ENCODE measurements around the gene ADAMTSL2.

DNA sequence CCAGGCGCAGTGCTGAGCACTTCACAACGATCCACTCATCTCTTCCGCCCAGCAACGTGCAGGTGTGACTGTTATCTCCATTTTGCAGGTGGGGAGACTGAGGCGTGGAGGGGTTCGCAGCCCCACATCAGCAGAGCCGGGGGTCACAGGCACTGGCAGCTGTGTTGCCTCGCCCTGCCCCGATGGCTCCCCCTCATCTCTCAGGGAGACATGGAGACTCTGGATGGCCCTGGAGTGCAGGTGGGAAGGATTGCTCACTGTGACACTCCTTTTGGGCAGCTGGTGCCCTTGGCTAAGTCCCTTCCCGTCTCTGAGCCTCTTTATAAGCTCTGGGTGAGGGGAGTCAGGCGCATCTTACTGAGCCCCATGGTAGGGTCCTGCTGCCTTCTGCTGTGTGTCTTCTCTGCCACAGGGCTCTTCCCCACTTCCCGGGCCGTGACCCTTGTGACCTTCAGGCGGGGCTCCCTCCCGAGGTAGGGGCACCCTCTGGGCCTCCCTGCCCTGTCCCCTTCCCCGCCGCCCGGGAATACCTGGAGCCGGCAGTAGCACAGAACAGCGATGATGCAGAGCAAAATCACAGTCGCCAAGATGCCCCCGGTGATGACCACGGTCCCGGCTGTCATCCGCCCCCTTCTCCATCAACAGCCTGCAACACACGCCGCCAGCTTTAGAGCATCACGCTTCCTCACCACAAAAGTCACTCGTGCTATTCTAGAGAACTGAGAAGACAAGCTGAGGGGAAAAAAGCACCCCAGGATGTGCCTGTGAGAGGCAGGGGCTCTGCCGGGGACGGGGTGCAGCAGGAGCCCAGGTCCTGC is 45.3 kb downstream of the ADAMTSL2 start:
- TF ChIP-seq SIN3A (IDR thresholded peaks at IDR 0.05; ENCODE audit: borderline replicate concordance, insufficient read depth, low read length), result no peak
- TF ChIP-seq, protein P1, sequence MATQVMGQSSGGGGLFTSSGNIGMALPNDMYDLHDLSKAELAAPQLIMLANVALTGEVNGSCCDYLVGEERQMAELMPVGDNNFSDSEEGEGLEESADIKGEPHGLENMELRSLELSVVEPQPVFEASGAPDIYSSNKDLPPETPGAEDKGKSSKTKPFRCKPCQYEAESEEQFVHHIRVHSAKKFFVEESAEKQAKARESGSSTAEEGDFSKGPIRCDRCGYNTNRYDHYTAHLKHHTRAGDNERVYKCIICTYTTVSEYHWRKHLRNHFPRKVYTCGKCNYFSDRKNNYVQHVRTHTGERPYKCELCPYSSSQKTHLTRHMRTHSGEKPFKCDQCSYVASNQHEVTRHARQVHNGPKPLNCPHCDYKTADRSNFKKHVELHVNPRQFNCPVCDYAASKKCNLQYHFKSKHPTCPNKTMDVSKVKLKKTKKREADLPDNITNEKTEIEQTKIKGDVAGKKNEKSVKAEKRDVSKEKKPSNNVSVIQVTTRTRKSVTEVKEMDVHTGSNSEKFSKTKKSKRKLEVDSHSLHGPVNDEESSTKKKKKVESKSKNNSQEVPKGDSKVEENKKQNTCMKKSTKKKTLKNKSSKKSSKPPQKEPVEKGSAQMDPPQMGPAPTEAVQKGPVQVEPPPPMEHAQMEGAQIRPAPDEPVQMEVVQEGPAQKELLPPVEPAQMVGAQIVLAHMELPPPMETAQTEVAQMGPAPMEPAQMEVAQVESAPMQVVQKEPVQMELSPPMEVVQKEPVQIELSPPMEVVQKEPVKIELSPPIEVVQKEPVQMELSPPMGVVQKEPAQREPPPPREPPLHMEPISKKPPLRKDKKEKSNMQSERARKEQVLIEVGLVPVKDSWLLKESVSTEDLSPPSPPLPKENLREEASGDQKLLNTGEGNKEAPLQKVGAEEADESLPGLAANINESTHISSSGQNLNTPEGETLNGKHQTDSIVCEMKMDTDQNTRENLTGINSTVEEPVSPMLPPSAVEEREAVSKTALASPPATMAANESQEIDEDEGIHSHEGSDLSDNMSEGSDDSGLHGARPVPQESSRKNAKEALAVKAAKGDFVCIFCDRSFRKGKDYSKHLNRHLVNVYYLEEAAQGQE (IDR thresholded peaks at IDR 0.05; ENCODE audit: insufficient read depth in 1 of 2, low read depth in 2 of 2, low read length in 2 of 2), result no peak
